Retina (tissue), 1 donor: ENCODE data around the gene CSF1.
"Not testable (repeated sequence)": the region's sequence is repeated elsewhere in the genome, so short reads cannot be mapped to it uniquely, and the experiment has no call there.

Source experiments
- DNase-seq: peaks from one replicate; pipeline ENCODE4 v3.0.0-alpha.2; 2016

Gene CSF1

GRCh38 chr1:109910123-109910962, at the start of gene CSF1:
TSS of gene CSF1 (plus strand) at chr1:109910849. CDS start at chr1:109911024, 175 bp downstream.
- peak; percentile 88 for DNase-seq

DNA sequence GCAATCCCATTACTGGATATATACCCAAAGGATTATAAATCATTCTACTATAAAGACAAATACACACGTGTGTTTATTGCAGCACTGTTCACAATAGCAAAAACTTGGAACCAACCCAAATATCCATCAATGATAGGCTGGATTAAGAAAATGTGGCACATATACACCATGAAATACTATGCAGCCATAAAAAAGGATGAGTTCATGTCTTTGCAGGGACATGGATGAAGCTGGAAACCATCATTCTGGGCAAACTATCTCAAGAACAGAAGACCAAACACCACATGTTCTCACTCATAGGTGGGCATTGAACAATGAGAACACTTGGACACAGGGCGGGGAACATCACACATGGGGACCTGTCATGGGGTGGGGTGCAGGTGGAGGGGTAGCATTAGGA, 49.0 kb upstream of the CSF1 start:
- not testable (repeated sequence) for DNase-seq

- no peak for DNase-seq
Observed at GRCh38 chr1:109863667-109864046, 47.0 kb upstream of the CSF1 start.

DNA sequence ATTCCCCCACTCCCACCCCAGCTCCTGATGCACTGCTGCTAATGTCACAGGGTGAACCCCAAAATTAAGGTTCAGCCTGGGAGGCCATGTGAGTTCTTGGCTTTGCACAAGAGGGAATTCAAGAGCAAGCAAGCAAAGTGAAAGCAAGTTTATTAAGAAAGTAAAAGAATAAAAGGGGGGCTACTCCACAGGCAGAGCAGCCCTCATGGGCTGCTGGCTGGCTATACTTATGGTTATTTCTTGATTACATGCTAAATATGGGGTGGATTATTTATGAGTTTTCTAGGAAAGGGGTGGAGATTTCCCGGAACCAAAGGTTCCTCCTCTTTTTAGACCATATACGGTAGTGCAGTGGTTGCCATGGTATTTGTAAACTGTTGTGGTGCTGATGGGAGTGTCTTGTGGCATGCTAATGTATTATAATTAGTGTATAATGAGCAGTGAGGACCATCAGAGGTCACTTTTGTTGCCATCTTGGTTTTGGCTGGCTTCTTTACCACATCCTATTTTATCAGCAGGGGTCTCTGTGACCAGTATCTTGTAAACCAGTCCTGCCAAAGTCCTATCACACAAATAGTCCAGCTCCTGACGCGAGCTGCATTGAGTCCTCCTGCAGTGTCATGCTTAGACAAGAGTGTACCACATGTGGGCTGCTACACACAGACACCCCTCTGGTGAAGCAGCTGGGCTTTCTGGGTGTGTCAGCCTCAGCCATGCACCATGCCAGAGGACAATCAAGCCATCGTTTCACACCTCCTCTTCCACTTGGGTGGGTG, 46.4 kb upstream of the CSF1 start:
- DNase-seq: no peak

- peak; percentile 21 for DNase-seq
Observed at GRCh38 chr1:109864930-109865612, 45.6 kb upstream of the CSF1 start.

DNA sequence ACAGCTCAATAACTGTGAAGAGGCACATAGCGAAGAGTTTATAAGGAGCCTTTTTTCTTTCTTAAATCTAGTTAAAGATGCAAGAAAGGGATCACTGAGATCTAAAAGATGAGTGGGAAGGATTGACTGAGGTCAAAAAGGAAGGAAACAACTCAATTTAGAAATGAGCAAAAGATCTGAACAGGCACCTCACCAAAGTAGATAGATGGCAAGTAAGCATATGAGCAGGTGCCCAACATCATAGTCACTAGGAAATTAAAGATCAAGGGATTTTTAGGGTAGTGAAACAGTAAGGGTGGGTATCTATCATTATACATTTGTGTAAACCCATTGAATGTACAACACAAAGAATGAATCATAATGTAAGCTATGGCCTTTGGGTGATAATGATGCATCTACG, 44.6 kb upstream of the CSF1 start:
- DNase-seq: no peak

GRCh38 chr1:109873278-109874175, 37.1 kb upstream of the CSF1 start:
- DNase-seq: no peak

DNA sequence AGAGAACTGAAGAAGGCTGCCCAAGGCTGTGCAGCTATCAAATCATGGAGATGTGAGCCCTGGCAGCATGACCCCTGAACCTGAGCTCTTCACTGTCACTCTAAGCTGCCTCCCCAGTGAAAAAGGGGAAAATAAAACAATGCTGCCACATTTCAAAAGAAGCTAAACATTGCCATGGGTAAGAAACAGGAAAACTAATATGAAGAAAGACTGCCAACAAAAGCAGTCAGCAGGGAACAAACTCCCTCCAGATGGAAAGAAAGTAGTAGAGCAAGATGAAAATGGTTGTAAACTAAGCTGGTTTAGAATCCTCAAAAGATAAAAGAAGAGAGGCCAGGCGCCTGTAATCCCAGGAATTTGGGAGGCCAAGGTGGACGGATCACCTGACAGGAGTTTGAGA, 36.2 kb upstream of the CSF1 start:
- no peak for DNase-seq

DNA sequence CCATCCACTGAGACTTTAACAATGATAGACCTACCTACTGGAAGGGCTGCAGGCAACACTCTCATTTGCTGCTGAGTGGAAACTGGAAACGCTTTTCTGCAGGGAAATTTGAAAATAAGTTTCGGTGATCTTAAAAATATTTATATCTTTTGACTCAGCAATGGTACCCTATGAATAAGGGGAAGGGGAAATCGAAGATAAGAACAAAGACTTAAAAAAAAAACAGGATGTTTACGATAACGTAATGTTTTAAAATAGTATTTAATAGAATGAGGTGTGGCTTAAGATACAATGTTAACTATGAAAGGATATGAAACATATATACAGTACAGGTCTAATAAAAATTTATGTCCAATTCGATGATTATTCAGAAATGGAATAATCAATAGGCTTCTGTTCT, 34.8 kb upstream of the CSF1 start:
- no peak for DNase-seq

- no peak for DNase-seq
Observed at GRCh38 chr1:109876617-109877316, 33.9 kb upstream of the CSF1 start.

DNA sequence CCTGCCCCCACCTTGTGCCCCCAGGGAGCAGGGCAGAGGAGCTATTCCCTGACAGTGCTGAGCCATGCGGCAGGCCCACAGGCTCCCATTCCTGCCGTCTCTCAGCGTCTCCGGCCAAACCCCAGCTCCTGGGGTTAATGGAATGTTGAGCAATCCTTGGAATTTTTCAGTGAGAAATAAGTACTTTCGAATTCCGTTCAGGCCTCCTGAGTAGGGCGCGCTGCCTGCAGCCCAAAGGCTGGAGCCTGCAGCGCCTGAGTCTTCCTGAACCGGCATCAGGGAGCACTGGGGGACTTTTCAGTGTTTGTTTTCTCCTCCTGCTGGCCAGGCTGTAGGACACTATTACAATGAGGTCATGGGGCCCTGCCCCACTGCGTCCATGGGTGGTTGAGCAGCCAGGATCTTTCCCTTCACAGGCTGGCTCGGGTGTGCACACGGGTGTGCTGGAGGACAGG, 33.3 kb upstream of the CSF1 start:
- peak; percentile 79 for DNase-seq

DNA sequence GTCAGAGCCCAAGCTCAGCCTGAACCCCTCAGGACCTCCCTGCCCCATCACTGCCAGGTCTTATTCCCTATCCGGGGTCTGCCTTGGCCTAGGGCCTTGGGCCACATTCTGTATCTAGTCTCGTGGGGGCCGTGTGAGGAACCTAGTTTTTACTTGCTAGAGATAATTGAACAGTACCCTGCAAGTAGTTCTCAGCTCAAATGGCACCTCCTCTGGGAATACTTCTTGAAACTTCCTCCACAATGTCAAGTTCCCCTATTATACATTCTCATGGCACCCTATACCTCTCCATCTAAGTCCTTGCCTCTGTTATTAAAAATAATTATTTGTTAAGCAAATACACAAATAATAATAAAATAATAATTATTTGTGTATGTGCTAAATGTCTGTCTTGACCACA, 32.9 kb upstream of the CSF1 start:
- DNase-seq: no peak

- DNase-seq: no peak
Observed at GRCh38 chr1:109878531-109879104, 32.0 kb upstream of the CSF1 start.

DNA sequence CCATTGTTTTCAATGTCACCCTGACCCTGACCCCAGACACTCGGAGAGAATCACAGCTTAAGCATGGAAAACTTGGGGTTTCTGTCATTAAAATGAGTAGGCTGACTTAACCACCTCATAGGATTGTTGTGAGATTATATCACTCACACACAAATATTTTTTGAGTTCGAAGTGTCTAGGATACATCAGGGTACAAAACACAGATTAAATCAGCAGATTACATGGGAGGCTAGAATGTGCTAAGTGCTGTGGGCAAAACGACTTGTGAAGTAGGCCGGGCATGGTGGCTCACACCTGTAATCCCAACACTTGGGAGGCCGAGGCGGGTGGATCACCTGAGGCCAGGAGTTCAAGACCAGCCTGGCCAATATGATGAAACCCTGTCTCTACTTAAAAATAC, 31.3 kb upstream of the CSF1 start:
- not testable (repeated sequence) for DNase-seq

GRCh38 chr1:109879881-109880525, 30.6 kb upstream of the CSF1 start:
- no peak for DNase-seq

- DNase-seq: peak; percentile 32
Observed at GRCh38 chr1:109880971-109881894, 29.4 kb upstream of the CSF1 start.

GRCh38 chr1:109881906-109882287, 28.8 kb upstream of the CSF1 start:
- DNase-seq: no peak

- no peak for DNase-seq
Observed at GRCh38 chr1:109882288-109883245, 28.1 kb upstream of the CSF1 start.
